GM12892 (cell line): ENCODE results near the gene CIAPIN1. TPM values are rescaled to one million over a fixed set of nuclear protein-coding genes. Genes with fewer than 3 reads are reported as not detected.

Experiments used
- DNase-seq: peaks from one replicate; pipeline ENCODE4 v3.0.0; 2011; ENCODE audit not compliant: insufficient read length
- FAIRE-seq: peaks from 2 replicates; lab custom pipeline; 2011; peaks lifted over from hg19 to GRCh38; lab: Jason Lieb, UNC
- POLR2A ChIP-seq: IDR thresholded peaks from 2 replicates; pipeline ENCODE4 v1.6.1; 2011; ENCODE audit warnings: low read depth, low read length, control low read depth
- POLR2AphosphoS5 ChIP-seq: IDR thresholded peaks from 2 replicates; pipeline ENCODE4 v1.6.1; 2011; ENCODE audit warnings: low read depth, low read length, control low read depth
- TAF1 ChIP-seq: IDR thresholded peaks from 2 replicates; pipeline ENCODE4 v1.6.1; 2011; ENCODE audit warnings: low read depth, mild to moderate bottlenecking, control low read depth, low read length, borderline replicate concordance
- polyA plus RNA-seq: library from polyadenylated mRNA; unstranded; fragments of >200 nt; gene quantifications from one replicate; pipeline ENCODE4 v1.2.1, GENCODE V29; 2012; ENCODE audit warnings: missing spikeins, inconsistent platforms; ENCODE audit not compliant: missing spikeins

Gene CIAPIN1
- polyA plus RNA-seq: 32.6 TPM

DNA sequence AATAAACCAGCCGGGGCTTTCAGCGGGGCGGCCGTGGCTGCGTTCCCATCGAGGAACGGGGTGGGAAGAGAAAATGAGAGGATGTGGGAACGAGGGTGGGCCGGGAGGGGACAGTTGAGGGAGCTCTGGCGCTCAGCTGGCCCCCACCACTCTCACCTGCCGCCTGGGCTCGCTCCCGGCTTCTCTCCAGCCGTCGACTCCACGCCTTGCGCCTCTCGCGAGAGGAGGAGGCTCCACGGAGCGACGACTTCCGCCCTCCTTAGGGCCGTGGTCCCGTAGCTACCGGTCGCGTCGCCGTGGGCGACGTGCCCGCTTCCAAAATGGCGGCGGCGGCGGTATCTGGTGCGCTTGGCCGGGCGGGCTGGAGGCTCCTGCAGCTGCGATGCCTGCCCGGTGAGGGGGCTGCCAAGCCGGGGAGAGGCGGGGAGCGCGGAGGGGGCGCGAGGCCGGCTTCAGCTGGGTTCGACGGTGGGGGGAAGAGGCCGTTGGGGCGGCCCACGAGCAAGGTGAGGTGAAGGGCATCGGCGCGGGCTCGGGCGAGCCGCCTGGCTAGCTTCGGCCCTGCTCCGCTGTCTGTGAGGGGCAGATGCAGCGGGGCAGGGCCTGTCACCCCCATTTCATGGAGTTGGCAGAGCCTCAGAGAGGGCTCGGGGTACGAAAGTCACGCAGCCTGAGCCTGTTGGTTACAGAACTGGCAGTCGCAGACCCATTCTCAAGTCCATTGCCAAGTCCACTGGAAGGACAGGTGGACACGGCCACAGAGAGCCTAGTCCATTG, at the start of gene CIAPIN1, which contains the start of gene COQ9:
Gene CIAPIN1 (minus strand): TSS at position 200 of the 777 bp plus-strand sequence. CDS start 6,457 bp downstream, outside the sequence.
Gene COQ9 (plus strand): TSS at position 294 of the 777 bp plus-strand sequence. CDS start 27 bp downstream, at position 321.
- TF ChIP-seq POLR2A: peak; percentile 96
- TF ChIP-seq POLR2AphosphoS5: peak; percentile 80
- TF ChIP-seq TAF1: peak; percentile 99
- FAIRE-seq (peak; percentile 98), DNase-seq (peak; percentile 93)

DNA sequence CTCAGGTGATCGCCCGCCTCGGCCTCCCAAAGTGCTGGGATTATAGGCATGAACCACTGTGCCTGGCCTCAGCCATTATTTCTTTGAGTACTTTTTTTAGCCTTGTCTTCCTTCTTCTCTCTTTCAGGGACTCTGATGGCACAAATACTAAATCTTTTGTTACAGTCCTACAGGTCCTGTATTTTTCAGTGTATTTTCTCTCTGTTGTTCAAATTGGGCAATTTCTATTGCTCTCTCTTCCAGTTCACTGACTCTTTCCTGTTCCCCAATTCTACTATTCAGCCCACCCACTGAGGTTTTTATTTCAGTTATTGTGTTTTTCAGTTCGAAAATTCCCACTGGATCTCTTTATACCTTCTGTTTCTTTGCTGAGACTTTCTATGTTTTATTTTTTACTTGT, 46.6 kb upstream of the CIAPIN1 start:
- TF ChIP-seq POLR2A: no peak
- no peak for TF ChIP-seq POLR2AphosphoS5
- no peak for TF ChIP-seq TAF1
- no peak for DNase-seq
- FAIRE-seq: no peak

DNA sequence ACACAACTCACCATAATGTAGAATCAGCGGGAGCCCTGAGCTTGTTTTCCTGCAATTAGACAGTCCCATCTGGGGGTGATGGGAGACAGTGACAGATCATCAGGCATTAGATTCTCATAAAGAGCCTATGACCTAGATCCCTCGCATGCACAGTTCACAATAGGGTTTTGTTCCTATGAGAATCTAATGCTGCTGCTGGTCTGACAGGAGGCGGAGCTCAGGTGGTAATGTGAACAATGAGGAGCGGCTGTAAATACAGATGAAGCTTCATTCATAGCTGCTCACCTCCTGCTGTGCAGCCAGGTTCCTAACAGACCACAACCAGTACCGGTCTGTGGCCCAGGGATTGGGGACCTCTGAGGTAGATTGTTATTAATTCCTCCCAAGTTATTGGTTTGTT, 42.0 kb upstream of the CIAPIN1 start:
- no peak for FAIRE-seq

DNA sequence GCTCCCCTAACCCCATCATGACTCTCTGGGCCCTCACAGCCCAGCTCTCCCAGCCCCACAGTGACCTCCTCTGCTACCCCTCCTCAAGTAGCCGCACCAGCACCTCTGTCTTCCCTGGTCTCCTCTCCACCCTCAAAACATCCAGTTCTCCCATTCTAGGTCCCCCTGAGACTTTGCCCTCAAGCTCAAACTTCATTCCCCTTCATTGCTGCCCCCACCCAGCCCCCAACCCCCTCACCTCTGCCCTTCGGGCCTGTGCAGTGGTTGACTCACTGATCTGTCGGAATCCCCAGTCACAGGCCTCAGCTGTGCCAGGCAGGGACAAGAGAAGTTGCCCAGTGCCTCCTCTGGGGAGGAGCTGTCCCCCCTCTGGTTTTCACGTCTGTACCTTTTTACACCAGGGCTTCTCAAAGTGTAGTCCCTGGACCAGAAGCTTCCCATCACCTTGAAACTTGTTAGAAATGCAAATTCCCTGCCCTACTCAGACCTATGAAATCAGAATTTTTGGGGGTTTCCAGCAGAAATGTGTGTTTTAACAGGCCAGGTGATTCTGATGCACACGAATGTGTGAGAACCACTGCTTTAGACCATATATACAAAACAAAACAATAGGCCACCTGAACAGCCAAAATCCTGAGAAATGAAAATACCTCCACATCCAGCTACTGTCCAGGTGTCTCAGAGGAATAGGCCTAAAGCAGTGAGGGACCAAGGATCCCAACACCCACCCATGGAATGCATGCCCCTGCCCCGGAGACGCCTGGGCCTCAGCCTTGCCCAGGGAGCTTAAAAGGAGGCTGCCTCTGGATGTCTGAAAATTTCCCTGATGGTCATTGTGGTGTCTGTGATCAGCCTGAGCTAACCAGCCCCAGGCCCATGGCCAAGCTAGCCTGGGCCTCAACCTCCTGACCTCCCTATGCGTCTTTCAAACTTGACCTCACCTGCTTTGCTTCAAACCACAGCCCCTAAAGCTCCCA, 40.0 kb upstream of the CIAPIN1 start:
- peak; percentile 66 for FAIRE-seq
- TF ChIP-seq POLR2AphosphoS5: no peak
- TF ChIP-seq POLR2A: no peak
- TF ChIP-seq TAF1: no peak
- no peak for DNase-seq

More for the DNA sequence above, 42.0 kb upstream of the CIAPIN1 start:
- DNase-seq: no peak
- TF ChIP-seq POLR2AphosphoS5 (no peak), TAF1 (no peak), POLR2A (no peak)

DNA sequence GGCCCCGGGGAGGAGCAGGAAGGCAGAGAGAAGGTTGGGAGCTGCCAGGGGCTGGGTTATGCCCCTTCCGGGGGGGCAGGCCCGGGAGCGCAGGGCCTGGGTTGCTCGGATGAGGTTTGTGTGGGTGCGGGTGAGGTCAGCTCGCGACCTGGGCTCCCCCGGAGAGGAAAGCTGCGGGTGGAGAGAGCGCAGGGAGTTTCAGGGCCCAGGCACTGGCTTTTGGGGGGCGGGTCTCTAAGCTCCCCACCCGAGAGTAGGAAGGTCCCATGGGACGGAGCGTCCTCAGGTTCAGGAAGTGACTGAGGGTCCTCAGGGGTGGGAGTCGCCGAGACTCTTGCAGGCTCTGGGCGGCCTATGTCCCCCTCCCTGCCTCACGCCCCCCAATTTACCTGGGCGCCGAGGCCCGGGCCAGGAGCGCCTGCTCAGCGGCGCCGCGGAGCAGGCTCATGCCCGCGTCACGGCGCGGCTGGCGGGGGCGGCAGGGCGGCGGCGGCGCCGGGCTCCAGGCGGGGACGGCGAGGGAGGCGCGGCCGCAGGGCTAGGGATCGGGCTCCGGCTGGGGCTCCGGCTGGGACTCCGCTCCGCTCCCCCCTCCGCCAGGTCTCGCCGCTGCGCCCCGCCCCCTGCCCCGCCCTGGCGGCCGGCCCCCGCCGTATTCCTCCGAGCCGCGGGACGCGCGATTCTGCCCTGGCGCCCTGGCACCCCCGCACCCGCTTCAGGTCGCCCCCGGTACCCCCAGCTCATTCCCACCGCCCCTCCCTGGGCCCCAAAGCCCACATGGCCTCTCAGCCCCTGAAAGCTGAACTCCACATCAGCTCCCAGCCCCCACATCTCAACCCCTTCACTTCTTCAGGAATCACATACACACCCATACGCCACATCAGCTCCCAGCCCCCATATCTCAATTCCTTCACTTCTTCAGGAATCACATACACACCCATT, 39.0 kb upstream of the CIAPIN1 start, which contains the start of gene DOK4:
Gene DOK4 (minus strand): TSS at position 578 of the 942 bp plus-strand sequence. CDS start 6,986 bp downstream, outside the sequence.
- DNase-seq (peak; percentile 97), FAIRE-seq (peak; percentile 90)
- TF ChIP-seq TAF1 (no peak), POLR2AphosphoS5 (no peak), POLR2A (no peak)

DNA sequence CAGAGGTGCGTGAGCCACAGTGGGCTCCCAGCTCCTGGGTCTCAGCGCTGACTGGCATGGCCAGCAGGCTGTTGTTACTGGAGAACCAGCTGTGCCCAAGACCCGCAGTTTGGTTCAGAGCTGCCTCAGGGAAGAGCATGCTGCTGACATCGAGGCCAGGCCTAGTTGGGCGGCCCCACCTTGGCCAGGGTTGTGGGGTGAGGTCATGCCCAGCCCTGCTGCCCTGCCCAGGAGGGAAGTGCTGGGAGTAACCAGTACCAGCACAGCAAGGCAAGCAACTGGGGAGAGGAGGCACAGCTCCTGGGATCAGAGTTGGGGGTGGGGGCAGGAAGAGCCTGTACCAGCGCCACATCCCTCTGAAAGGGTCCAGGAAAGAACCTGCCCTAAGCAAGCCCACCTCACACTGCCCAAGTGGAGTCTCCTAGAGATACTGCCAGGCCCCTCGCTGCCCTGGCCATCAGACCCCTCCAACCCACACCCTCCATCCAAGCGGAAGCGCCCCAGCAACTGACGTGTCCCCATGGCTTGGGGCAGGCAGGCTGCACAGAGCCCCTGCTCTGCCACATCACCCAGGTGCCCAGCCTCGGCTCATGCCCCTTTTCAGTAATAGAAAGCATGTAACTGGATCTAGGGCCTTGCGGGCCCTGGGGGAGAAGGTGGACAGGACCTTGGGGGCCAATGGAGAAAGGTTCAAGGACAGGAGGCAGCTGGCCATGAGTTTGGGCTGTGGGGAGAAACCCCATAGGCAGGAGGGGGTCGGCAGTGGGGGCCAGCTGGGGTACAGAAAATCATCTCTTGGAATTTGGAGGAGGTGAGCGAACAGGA, 38.1 kb upstream of the CIAPIN1 start:
- no peak for TF ChIP-seq TAF1
- no peak for TF ChIP-seq POLR2AphosphoS5
- no peak for TF ChIP-seq POLR2A
- DNase-seq: no peak
- FAIRE-seq: no peak

DNA sequence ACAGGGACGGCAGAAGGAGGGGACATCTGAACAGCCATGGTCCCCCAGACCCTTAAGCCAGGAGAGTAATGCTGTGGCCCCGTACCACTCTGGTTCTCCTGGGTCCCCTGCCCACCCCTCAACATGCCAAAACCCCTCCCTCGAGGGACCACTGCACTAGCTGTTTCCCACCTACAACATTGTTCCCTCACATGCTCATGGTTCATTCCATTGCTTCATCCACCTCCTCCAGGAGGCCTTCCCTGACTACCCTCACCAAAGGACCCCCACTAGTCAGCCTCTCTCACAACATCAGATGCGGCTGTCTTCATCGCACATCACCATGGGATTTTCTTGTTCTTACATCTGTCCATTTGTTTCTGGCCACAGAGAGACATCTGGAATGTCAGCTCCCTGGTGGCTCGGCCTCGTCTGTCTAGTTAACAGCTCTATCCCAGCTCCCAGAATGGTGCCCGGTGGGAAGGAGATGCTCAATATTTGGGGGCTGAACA, 37.4 kb upstream of the CIAPIN1 start:
- DNase-seq (no peak), FAIRE-seq (no peak)
- no peak for TF ChIP-seq TAF1
- TF ChIP-seq POLR2A: no peak
- TF ChIP-seq POLR2AphosphoS5: no peak

DNA sequence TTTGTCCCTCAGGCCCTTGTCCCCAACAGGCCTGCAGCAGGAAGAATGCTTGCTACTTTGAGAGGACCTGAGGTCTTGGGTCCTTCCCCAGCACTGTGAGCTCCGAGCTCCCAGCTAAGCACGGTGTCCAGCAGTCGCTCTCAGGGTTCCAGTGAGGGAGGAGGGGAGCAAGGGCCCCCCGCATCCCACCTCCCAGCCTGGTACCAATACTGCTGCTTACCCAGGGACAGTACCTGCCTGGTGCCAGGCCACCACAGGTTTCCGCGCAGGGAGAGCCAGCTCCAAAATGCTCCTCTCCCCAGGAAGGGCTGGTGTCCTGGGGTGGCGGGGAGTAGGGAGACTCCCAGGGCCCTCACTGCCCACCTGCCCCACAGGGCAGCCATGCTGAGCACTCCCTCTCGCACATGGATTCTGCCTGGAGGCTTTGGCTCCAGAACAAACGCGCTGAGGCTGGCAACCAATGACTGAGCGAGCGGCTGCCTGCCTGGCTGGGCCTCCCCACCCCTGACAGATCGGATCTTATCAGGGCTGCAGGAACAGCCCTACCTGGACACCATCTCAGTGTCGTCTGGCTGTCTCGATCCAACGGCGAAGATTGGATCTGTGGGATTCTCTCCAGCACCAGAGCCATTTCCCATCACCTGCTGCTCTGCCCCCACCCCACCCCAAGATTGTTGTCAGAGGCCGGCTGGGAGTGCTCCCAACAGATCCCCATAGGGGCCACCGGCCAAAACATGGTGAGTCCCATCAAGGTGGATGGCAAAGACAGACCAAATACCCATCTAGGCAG, 36.7 kb upstream of the CIAPIN1 start:
- DNase-seq (no peak), FAIRE-seq (no peak)
- no peak for TF ChIP-seq POLR2AphosphoS5
- TF ChIP-seq POLR2A: no peak
- TF ChIP-seq TAF1: no peak
